Central memory CD8-positive, alpha-beta T cell (primary cell): ENCODE results near the gene PARP14.
"Not testable (repeated sequence)": the region's sequence is repeated elsewhere in the genome, so short reads cannot be mapped to it uniquely, and the experiment has no call there.

Source experiments
- ATAC-seq: fragments of 150-1000 bp; cut with Tn5 transposase; replicated peaks from 2 replicates; pipeline ENCODE4 v1.10.0; 2022; ENCODE audit warnings: mild to moderate bottlenecking, moderate FRiP score, moderate number of reproducible peaks; ENCODE audit not compliant: poor library complexity, severe bottlenecking; ENCODE audit errors: extremely low read depth
- DNase-seq, 2 donors: peaks; one replicate each; pipeline ENCODE4 v3.0.0; 2021; ENCODE audit warnings: low spot score in 2 of 2
- H3K27ac Mint-ChIP-seq: one replicate; pipeline ENCODE4 v1.8.0; 2022; ENCODE audit warnings: low read depth, mild to moderate bottlenecking, moderate library complexity, mixed read lengths
- H3K27me3 Mint-ChIP-seq: one replicate; pipeline ENCODE4 v1.8.0; 2022; ENCODE audit warnings: mixed read lengths
- H3K36me3 Mint-ChIP-seq: one replicate; pipeline ENCODE4 v1.8.0; 2022; ENCODE audit warnings: mild to moderate bottlenecking, moderate library complexity, mixed read lengths; ENCODE audit not compliant: insufficient read depth
- H3K4me1 Mint-ChIP-seq: one replicate; pipeline ENCODE4 v1.8.0; 2022; ENCODE audit warnings: mixed read lengths
- H3K4me3 Mint-ChIP-seq: one replicate; pipeline ENCODE4 v1.8.0; 2022; ENCODE audit warnings: mild to moderate bottlenecking, moderate library complexity, mixed read lengths
- H3K9me3 Mint-ChIP-seq: one replicate; pipeline ENCODE4 v1.8.0; 2022; ENCODE audit warnings: mixed read lengths

The PARP14 gene

DNA sequence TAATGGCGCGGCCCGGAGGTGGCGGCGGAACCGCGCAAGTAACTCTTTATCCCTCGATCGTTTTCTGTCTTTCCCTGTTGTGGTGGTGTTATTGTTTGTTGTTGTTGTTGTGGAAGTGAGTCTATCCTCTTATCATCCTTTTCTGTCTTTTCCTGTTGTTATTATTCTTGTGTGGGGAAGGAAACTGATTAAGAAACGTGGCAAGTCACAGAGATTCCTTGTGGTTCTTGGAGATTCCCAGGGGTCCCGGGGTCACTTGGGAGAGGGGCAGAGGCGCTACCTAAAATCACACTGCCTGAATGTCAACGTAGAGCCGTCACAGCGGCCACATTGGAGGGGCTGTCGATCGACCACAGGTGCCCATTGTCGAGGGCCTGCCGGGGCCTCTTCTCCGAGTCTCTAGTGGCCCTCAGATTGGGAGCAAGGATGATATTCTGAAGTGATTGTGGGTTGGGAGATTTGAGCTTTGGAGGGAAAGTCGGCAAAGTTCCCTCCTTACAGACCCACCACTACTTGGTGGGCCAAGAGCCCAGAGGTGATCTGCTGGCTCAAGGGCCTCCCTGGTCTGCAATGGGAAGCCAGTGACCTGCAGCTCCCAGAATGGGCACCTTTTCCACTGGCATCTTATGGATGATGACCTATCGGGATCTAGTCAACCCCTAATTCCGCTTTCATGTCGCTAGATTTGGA is 790 bp downstream of the PARP14 start:
- Mint-ChIP-seq H3K9me3 (no peaks in the 10 kb centered on the region), H3K4me3 (peak overlapping the region; percentile 90), H3K36me3 (peaks cover 32% of the 10 kb centered on the region), H3K27ac (peak overlapping the region; percentile 97), H3K4me1 (peaks cover 55% of the 10 kb centered on the region), H3K27me3 (no peaks in the 10 kb centered on the region)
- ATAC-seq (no peak), DNase-seq (no peak)

DNA sequence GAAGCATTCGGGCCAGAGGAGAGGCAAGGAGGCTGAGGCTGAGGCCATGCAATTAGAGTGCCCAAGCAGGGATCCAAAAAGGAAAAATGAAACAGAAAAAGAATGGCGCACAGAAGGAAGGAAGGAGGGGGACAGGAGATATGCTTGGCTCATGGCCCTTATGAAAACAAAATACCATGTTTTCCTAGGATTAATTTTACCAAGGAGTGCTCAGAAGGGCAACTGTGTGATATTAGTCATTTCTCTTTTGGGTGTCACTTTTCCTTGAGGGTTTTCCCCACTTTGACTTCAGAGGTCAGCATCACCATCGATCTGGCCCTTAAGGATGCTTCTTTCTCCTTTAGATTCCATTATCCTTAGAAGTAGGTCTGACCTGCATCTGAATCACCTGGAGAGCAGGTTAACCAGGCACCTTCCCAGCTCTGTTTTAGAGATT is 1.4 kb downstream of the PARP14 start:
- ATAC-seq, result no peak
- Mint-ChIP-seq H3K9me3 (no peaks in the 10 kb centered on the region), H3K27ac (peak overlapping the region; percentile 97), H3K4me3 (peak overlapping the region; percentile 90), H3K4me1 (peaks cover 59% of the 10 kb centered on the region), H3K27me3 (no peaks in the 10 kb centered on the region), H3K36me3 (peaks cover 35% of the 10 kb centered on the region)
- no peak for DNase-seq

DNA sequence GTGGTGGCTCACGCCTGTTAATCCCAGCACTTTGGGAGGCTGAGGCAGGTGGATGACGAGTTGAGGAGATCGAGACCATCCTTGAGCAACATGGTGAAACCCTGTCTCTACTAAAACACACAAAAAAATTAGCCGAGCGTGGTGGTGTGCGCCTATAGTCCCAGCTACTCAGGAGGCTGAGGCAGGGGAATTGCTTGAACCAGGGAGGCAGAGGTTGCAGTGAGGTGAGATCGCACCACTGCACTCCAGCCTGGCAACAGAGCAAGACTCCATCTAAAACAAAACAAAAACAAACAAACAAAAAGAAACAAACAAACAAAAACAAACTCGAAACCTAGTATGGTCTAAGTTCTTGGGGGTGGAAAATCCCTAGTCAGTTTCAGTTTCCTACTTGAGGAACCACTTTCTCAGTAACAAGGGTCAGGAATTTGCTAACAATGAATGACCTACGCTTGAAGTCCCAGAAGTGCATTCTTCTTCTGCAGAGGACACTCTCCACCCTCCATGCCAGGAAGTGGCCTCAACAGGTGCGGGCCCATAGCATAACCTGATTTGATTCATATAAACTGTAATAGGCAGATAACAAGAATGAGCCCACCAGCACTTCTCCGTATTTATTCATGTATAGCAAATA is 2.3 kb downstream of the PARP14 start:
- not testable (repeated sequence) for DNase-seq, H3K9me3 Mint-ChIP-seq, ATAC-seq, H3K27me3 Mint-ChIP-seq
- Mint-ChIP-seq H3K36me3 (peaks cover 35% of the 10 kb centered on the region), H3K4me1 (peaks cover 64% of the 10 kb centered on the region), H3K27ac (peak overlapping the region; percentile 97), H3K4me3 (peak overlapping the region; percentile 90)

DNA sequence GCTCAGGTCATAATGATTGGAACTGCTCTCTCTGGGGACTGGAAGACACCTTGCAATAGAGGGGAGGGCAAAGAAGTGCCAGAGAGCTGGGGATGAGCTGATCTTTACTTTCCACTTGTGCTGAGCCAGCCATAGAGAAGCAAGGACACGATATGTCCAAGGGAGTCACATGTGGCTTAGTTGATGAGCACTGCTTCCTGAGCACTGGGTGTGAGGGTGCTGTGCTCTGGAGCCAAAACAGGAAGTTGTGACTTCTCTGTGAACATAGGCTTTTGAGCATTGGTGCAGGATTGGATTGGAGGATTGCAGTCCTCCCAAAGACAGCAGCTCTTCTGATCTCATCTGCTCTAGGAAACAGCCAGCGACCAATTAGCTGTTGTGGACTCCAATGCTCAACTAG is 6.7 kb downstream of the PARP14 start:
- ATAC-seq (no peak), DNase-seq (no peak)
- no peaks in the 10 kb centered on the region for H3K27me3 Mint-ChIP-seq
- H3K36me3 Mint-ChIP-seq, result peaks cover 36% of the 10 kb centered on the region
- H3K27ac Mint-ChIP-seq, result no peak overlapping the region
- H3K4me3 Mint-ChIP-seq, result no peak overlapping the region
- H3K9me3 Mint-ChIP-seq, result no peaks in the 10 kb centered on the region
- H3K4me1 Mint-ChIP-seq, result peaks cover 35% of the 10 kb centered on the region

DNA sequence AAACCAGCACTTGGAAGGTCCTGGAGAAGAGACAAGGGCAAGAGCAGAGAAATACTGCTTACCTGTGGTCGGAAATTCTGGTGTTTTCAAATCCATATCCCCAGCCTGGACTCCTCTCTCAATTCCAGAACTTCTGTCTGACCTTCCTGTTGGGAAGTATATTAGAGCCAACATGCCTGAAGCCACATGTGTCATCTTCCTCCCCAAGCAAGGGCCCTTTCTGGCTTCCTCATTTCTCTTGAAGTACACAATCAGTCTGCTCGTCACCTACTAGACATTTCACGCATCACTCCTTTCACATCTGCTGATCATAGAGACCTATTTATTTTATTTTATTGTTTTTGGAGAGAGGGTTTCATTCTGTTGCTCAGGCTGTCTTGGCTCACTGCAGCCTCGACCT is 8.4 kb downstream of the PARP14 start:
- Mint-ChIP-seq H3K27ac (peak overlapping the region; percentile 39), H3K4me3 (no peak overlapping the region), H3K36me3 (peaks cover 53% of the 10 kb centered on the region), H3K27me3 (no peaks in the 10 kb centered on the region), H3K4me1 (peaks cover 18% of the 10 kb centered on the region), H3K9me3 (no peaks in the 10 kb centered on the region)
- DNase-seq (no peak), ATAC-seq (no peak)

DNA sequence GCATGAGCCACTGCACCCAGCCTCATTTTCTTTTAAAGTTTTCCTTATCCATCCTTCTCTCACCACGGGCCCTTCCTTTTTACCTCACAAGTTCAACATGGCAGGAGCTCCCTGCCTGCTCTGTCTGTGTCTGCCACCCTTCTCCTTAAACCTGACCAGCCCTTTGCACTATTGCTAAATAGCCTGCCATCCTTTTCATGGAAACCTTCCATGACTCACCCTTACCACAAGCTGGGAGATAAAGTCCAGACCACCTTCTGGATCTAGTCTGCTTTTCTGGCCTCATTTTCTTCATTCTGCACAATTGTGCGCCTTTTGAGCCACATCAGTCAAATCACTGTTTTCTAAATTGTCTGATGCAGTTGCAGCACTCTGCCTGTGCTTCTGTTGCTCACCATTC is 8.9 kb downstream of the PARP14 start:
- H3K9me3 Mint-ChIP-seq, result no peaks in the 10 kb centered on the region
- H3K36me3 Mint-ChIP-seq, result peaks cover 58% of the 10 kb centered on the region
- H3K27ac Mint-ChIP-seq, result peak overlapping the region; percentile 39

DNA sequence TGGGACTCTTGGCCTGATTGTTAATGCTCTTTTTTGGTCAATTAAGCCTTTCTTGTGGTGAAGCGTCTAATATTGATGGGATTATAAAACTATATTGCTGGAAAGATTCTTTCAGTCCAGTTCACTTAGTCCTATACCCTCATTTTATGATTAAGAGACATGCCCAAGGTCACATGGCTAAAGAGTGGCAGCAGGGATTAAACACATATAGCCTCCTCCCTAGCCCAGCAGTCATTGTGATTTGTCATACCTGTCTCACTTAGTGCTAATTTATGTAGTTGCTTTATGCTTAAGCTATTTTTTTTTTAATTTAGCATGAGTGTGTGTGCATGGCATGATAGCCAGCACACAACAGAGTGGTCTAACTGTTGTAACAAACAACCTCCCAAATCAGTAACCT is 9.5 kb downstream of the PARP14 start:
- no peak for ATAC-seq
- H3K36me3 Mint-ChIP-seq, result peaks cover 59% of the 10 kb centered on the region

More for the DNA sequence above, 8.9 kb downstream of the PARP14 start:
- Mint-ChIP-seq H3K27me3 (no peaks in the 10 kb centered on the region), H3K4me1 (peaks cover 14% of the 10 kb centered on the region), H3K4me3 (no peak overlapping the region)
- DNase-seq, result no peak
- no peak for ATAC-seq

DNA sequence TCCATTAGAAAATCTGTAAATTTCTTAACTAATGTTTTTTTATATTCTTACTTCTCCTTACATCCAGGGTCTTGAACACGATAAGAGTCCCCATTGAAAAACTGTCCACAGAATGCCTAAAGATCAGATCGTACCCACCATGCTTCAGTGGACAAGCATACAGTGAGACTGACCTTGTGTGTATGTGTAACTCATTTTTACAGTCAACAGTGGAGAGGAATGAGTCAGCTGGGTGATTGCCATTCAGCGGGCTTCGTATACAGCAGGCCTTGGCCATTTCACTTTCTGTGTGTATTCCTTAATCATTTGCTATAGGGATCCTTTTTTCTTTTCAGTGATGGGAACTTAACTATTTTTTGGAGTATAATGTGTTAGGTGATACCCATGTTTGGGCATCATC is 10.6 kb downstream of the PARP14 start:
- Mint-ChIP-seq H3K27ac (no peak overlapping the region), H3K4me3 (no peak overlapping the region), H3K4me1 (peaks cover 19% of the 10 kb centered on the region), H3K36me3 (peaks cover 59% of the 10 kb centered on the region), H3K9me3 (no peaks in the 10 kb centered on the region), H3K27me3 (no peaks in the 10 kb centered on the region)
- no peak for ATAC-seq
- DNase-seq, result no peak

More for the DNA sequence above, 9.5 kb downstream of the PARP14 start:
- H3K9me3 Mint-ChIP-seq, result no peaks in the 10 kb centered on the region
- H3K27me3 Mint-ChIP-seq, result no peaks in the 10 kb centered on the region
- no peak overlapping the region for H3K4me3 Mint-ChIP-seq
- DNase-seq, result no peak
- peak overlapping the region; percentile 39 for H3K27ac Mint-ChIP-seq
- H3K4me1 Mint-ChIP-seq, result peaks cover 17% of the 10 kb centered on the region

DNA sequence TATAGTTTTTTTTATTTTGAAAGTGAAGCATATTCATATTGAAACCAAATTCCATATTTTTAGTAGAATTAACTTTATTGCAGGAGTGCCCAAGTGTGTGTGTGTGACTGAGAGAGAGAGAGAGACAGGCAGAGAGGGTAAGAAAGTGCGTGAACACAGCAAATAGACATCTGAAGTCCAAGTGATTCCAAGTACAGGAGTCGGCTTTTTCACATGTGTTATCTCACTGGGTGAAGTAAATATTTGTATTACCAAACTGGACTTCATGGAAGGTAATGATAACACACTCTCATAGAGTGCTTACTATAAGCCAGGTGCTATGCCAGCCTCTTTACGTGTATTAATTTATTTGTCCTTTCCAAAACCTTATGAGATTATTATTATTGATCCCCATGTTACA is 12.0 kb downstream of the PARP14 start:
- no peak for DNase-seq
- peaks cover 14% of the 10 kb centered on the region for H3K4me1 Mint-ChIP-seq
- H3K27ac Mint-ChIP-seq, result no peak overlapping the region
- no peak overlapping the region for H3K4me3 Mint-ChIP-seq
- no peaks in the 10 kb centered on the region for H3K9me3 Mint-ChIP-seq
- no peaks in the 10 kb centered on the region for H3K27me3 Mint-ChIP-seq
- ATAC-seq, result no peak
- peaks cover 62% of the 10 kb centered on the region for H3K36me3 Mint-ChIP-seq

DNA sequence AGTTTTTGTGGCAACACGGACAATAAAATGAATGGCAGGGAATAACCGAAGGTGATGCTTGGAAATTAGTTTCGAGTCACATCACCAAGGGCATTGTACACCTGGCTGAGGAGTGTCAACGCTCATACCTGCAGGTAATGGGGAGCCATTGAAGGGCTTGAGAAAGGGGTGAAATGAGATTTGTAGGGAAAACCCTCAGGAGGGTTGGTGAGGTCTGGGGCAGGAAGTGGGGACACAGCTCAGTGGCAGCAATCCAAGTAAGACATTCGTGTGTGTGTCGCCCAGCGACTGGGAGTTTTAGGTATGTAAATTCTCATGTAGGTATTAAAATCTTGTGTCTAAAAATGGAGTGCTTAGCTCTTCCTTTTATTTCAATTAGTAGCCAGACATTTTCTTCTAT is 14.3 kb downstream of the PARP14 start:
- H3K9me3 Mint-ChIP-seq, result no peaks in the 10 kb centered on the region

DNA sequence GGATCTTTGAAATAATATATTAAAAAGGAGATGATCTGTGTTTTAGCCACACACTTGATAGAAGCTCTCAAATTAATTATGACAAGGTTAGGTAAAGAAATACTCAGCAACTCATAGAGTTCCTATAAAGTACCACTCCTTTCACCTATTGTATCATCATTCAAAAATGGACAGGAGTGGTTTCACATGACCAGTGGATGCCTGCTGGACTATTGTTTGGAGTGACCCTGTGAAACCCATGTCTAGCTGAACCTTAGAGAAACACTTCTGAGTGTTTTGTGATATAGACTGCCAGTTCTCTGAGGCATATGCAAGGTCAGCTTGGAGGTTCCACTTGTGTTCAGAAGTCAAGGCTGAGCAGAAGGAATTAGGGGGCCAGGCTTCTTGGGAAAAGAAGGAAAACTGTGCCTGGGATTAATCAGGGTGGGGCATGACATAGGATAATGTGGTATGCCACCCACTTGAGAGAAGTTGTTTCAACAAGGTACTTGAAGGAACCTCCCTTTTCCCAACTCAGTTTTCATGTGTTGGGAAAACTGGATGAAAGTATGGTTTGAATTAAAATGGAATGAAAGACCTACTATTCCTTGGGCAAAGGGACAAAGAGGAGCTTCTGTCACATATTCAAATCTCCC is 15.4 kb downstream of the PARP14 start:
- Mint-ChIP-seq H3K27ac (no peak overlapping the region), H3K36me3 (peaks cover 71% of the 10 kb centered on the region), H3K9me3 (no peaks in the 10 kb centered on the region), H3K4me1 (peaks cover 20% of the 10 kb centered on the region), H3K4me3 (no peak overlapping the region), H3K27me3 (no peaks in the 10 kb centered on the region)
- no peak for DNase-seq
- ATAC-seq, result no peak

More for the DNA sequence above, 14.3 kb downstream of the PARP14 start:
- H3K27ac Mint-ChIP-seq, result no peak overlapping the region
- peaks cover 20% of the 10 kb centered on the region for H3K4me1 Mint-ChIP-seq
- no peak overlapping the region for H3K4me3 Mint-ChIP-seq
- no peak for DNase-seq
- no peaks in the 10 kb centered on the region for H3K27me3 Mint-ChIP-seq
- H3K36me3 Mint-ChIP-seq, result peaks cover 69% of the 10 kb centered on the region
- ATAC-seq, result no peak

DNA sequence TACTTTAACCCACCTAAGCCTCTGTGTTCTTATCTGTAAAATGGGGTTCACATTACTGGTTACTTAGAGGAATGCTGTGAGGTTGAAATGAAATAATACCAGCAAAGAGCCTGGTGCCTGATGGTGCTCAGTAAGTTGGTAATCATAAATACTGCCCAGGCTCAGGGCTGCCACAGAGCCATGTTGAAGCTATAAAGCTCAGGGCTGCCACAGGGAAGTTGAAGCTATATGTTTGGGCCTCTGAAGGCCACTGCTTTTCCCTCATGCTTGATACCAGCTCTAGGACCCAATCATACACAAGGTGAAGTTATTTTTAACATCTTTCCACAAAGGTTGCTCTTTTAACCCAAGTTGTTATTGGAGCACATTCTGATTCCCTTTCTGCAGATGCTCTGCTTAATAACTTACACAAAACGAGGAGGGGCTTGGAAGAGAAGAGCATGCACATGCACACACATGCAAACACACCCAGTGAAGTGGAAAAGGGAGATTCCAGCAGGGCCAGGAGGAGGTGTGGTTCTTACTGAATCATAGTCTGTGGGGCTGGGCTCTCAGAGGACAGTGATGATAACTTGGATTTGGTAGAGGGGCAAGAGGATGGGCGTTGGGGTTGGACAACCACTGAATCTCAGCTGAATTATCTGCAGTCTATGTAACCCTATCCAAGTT is 17.4 kb downstream of the PARP14 start:
- Mint-ChIP-seq H3K36me3 (peaks cover 65% of the 10 kb centered on the region), H3K9me3 (no peaks in the 10 kb centered on the region), H3K27ac (peak overlapping the region; percentile 5), H3K4me3 (no peak overlapping the region), H3K4me1 (peaks cover 28% of the 10 kb centered on the region), H3K27me3 (no peaks in the 10 kb centered on the region)
- DNase-seq (no peak), ATAC-seq (no peak)
